DND-41 (cell line): ENCODE measurements around the gene NMT2.
"Not testable (repeated sequence)": the region's sequence is repeated elsewhere in the genome, so short reads cannot be mapped to it uniquely, and the experiment has no call there.

Experiments used
- EZH2 ChIP-seq: IDR thresholded peaks from 3 replicates; pipeline ENCODE4 v1.6.1; 2012; ENCODE audit warnings: borderline replicate concordance, low read depth, mild to moderate bottlenecking, moderate library complexity, low read length, inconsistent platforms; ENCODE audit not compliant: severe bottlenecking
- TF ChIP-seq, protein P1 (sequence below): IDR thresholded peaks from 2 replicates; pipeline ENCODE4 v1.5.1; 2012; ENCODE audit warnings: borderline replicate concordance, low read length, moderate library complexity, mild to moderate bottlenecking; ENCODE audit not compliant: poor library complexity, severe bottlenecking; ENCODE audit errors: extremely low read depth

DNA sequence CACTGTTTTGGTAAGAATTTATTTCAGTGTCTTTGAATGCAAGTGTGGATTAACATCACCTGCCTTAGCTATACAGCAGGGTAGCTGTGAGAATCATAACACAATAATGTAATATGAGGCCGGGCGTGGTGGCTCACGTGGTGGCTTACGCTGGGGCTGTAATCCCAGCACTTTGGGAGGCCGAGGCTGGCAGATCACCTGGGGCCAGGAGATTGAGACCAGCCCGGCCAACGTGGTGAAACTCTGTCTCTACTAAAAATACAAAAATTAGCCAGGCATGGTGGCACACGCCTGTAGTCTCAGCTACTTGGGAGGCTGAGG, 33.8 kb upstream of the NMT2 start:
- TF ChIP-seq, protein P1, sequence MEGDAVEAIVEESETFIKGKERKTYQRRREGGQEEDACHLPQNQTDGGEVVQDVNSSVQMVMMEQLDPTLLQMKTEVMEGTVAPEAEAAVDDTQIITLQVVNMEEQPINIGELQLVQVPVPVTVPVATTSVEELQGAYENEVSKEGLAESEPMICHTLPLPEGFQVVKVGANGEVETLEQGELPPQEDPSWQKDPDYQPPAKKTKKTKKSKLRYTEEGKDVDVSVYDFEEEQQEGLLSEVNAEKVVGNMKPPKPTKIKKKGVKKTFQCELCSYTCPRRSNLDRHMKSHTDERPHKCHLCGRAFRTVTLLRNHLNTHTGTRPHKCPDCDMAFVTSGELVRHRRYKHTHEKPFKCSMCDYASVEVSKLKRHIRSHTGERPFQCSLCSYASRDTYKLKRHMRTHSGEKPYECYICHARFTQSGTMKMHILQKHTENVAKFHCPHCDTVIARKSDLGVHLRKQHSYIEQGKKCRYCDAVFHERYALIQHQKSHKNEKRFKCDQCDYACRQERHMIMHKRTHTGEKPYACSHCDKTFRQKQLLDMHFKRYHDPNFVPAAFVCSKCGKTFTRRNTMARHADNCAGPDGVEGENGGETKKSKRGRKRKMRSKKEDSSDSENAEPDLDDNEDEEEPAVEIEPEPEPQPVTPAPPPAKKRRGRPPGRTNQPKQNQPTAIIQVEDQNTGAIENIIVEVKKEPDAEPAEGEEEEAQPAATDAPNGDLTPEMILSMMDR = not testable (repeated sequence)
- not testable (repeated sequence) for TF ChIP-seq EZH2
